Muscle of back (tissue), 13 donors: ENCODE data around the gene AOC2. TPM values are rescaled to one million over a fixed set of nuclear protein-coding genes. Genes with fewer than 3 reads are reported as not detected.

ENCODE experiments used
- DNase-seq, 3 donors: peaks; one replicate each; pipeline versions ENCODE4 v3.0.0 to v3.0.0-alpha.2; 2013
- long read RNA-seq, 9 donors: transcript quantifications; one replicate each; lab custom pipeline, GENCODE V29; 2026
- polyA plus RNA-seq, 10 donors: library from polyadenylated mRNA; unstranded; fragments of 120-200 nt; gene quantifications; one replicate each; pipeline ENCODE4 v1.2.1, GENCODE V29; 2013; ENCODE audit not compliant: insufficient read length in 10 of 10

The AOC2 gene, protein sequence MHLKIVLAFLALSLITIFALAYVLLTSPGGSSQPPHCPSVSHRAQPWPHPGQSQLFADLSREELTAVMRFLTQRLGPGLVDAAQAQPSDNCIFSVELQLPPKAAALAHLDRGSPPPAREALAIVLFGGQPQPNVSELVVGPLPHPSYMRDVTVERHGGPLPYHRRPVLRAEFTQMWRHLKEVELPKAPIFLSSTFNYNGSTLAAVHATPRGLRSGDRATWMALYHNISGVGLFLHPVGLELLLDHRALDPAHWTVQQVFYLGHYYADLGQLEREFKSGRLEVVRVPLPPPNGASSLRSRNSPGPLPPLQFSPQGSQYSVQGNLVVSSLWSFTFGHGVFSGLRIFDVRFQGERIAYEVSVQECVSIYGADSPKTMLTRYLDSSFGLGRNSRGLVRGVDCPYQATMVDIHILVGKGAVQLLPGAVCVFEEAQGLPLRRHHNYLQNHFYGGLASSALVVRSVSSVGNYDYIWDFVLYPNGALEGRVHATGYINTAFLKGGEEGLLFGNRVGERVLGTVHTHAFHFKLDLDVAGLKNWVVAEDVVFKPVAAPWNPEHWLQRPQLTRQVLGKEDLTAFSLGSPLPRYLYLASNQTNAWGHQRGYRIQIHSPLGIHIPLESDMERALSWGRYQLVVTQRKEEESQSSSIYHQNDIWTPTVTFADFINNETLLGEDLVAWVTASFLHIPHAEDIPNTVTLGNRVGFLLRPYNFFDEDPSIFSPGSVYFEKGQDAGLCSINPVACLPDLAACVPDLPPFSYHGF
- 1 to 10 TPM in 2 of 10 donors, under 1 TPM in 8; 0.59 to 1.4 (median 0.77) TPM for polyA plus RNA-seq
- long read RNA-seq, donor 1, result 0 reads
- long read RNA-seq, donor 2, result 0 reads
- long read RNA-seq, donor 3, result 0 reads
- long read RNA-seq, donor 4, result 0 reads
- long read RNA-seq, donor 5, result 0 reads
- long read RNA-seq, donor 6, result 0 reads
- long read RNA-seq, donor 7, result 0 reads
- long read RNA-seq, donor 8, result 0 reads
- long read RNA-seq, donor 9, result 0 reads

DNA sequence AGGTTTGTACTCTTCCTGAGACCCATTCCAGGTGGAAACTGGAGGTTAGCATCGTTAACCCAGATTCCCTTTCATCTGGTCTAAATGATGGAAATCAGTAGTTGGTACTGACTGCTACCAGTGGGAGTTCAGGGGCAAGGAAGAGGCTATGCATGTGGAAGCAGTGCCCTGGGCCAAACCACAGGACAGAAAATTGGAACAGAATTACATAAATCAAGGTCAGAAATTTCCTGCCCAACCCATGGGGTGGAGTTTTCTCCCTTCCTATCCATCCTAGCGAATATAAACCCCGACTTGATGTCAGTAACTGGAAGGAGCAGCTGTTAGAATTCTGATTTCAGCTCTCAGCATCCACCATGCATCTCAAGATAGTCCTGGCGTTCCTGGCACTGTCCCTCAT, at the start of gene AOC2:
Gene AOC2 (plus strand): TSS at position 310 of the 400 bp plus-strand sequence. CDS start 47 bp downstream, at position 357.
- no peak for DNase-seq

GRCh38 chr17:42795061-42795460, 49.3 kb upstream of the AOC2 start:
- no peak for DNase-seq

- no peak for DNase-seq
These were observed 48.9 kb upstream of the AOC2 start for GRCh38 chr17:42795465-42795864.

DNA sequence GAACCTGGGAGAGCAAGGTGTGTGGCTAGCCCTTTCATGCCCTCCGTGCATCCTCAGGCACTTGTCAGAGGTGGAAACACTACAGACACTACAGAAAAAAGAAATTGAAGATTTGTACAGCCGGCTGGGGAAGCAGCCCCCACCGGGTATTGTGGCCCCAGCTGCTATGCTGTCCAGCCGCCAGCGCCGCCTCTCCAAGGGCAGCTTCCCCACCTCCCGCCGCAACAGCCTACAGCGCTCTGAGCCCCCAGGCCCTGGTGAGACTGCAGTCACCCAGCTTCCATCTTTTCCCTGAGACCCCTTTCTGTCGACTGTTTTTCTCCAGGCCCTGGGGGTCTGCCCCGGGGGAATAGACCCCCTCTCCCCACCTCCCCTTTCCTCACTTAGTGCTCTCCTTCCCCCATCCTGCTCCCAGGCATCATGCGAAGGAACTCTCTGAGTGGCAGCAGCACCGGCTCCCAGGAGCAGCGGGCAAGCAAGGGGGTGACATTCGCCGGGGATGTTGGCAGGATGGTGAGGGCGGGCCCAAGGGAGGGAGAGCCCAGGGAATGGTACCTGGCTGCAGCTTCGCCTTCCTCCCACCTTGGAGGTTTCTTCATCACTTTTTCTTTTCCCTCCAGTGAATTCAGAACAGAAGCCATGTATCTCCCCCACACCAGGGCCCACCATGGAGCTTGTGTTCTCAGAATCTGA, 48.2 kb upstream of the AOC2 start:
- DNase-seq, result no peak

GRCh38 chr17:42797067-42798007, 47.0 kb upstream of the AOC2 start:
- no peak for DNase-seq

DNA sequence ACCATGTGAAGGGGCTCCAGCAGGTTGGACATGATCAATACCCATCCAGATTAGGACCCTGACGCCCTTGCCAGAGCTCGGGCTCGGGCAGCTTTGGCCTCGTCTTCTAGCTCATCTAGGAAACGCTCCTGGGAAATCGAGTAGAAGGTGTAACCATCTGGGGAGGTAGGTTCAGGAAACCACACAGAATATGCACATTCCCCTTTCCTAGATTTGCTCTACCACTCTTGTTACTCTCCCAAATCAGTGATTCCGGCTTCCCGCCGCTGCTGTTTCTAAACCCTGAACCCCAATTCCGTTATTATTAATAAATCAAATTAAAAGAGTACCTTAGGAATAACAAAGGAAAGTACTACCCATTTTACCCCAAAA, 46.4 kb upstream of the AOC2 start:
- DNase-seq, result no peak

DNA sequence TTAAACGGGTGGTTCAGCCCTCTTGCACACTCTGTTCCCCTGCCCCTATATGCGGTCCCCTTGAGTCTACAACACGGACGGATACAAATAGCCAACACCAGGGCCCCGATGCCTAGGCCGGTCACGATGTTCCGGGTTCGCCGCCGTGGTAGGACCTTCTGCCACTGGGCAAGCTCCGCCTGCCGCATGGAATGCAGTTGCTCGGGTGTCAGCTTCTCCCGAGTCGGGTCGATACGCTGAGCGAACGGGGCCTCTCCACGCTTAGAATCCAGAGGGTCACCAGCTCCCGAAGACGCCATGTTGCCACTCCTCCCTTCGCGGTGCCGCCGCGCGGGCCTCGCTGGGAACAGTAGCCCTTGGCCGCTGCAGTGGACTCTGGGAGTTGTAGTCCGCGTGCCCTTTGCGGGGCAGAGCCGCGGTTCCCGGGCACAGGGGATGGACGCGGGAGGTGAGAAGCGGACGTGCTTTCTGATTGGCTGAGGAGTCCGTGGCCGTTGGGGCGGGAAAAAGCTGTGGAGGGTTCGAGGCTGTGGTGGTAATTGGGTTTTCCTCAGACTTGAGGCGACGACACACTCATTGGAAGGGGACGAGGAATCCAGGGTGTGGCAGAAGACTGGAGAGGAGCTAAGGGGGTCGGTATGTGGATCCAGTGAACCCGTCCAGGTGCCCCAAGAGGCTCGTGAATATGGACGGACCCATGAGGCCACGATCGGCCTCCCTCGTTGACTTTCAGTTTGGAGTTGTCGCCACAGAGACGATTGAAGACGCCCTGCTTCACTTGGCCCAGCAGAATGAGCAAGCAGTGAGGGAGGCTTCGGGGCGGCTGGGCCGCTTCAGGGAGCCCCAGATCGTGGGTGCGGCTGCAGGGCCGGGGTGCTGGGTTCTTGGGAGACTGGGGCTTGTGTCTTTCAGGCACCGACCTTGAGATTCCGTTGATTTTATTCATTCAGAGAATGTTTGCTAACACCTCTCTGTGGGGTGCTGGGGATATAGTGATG, 45.7 kb upstream of the AOC2 start, which contains the start of the genes CNTD1 and COA3:
Gene CNTD1 (plus strand): TSS at position 479 of the 998 bp plus-strand sequence. CDS start 207 bp downstream, at position 686.
Gene COA3 (minus strand): TSS at position 322 of the 998 bp plus-strand sequence. CDS start 23 bp downstream, at position 299.
- peak; percentile 75 to 95 (median 88) for DNase-seq

GRCh38 chr17:42803074-42803883, 41.1 kb upstream of the AOC2 start:
- DNase-seq, result no peak

DNA sequence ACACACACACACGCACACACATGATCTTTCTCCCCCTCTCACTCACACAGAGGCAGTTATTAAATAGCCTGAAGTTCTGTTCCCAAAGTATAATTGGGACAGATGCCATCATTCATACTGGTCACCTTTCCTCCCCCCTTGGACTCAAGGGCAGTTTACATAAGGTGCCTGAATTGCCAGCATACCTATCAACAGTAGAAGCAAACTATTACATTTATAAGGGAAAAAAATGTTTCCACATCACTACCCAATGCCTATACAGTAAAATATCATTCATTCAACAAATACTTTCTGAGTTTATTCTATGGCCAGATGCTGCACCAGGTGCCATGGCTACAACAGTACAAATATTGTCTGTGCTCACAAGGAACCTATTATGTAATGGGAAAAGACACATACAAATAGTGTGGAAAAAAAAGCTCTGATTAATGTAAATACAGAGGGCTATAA, 39.4 kb upstream of the AOC2 start:
- DNase-seq, result no peak

GRCh38 chr17:42806249-42806648, 38.1 kb upstream of the AOC2 start:
- no peak for DNase-seq

DNA sequence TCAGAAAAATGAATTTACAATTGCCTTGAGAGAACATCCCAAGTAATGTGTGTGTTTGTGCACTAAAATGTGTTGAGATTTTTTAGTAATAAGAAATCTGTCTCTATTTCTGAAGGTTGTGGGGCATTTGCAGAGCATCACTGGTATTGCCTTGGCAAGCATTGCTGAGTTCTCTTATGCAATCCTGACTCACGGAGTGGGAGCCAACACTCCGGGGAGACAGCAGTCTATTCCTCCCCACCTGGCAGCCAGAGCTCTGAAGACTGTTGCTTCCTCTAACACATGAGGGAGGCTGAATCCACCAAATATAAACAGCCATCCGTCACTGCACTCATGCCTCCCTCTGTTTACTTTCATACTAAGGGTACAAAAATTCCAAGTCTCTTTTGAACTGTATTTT, 35.1 kb upstream of the AOC2 start:
- no peak for DNase-seq

- peak; percentile 51 to 65 (median 62) for DNase-seq
These were observed 29.6 kb upstream of the AOC2 start for GRCh38 chr17:42814633-42815399.

DNA sequence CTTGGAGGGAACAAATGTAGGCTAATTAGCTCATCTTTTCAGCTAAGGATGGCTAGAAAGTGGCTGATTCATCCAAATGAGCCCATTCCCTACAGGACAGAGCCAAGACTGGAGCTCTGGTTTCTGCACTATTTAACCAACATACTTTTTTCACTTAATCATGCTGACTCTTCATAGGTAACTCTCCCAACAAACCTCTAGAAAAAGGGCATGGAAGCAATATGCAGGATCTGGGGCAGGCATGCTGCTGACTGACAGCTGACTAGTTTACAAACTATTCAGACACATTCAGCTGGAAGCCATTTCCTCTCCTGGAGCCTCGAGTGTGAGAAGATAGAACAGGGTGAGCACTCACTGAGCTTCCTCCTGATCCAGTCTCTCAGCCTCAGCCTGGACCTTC, 26.5 kb upstream of the AOC2 start:
- peak in 1 of 3 donors; percentile 25 for DNase-seq

DNA sequence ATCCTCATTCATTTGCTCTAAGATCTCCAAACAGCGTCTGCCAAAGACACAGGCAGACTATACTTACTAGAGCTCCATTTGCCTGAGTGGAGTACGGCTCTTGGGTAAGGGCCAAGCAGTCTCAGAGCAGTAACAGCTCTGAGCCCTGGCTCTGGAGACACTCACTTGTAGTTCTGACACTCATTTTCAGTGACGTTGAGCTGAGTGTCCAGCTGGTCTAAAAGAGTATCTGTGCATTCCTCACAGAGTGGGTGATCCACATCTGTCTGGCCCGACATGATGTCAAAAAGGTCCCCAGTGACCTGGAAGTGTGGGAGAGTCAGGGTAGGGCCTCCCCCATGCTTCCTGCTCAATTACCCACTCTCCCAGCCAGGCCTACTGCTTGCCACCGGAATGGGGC, 26.0 kb upstream of the AOC2 start:
- no peak for DNase-seq

DNA sequence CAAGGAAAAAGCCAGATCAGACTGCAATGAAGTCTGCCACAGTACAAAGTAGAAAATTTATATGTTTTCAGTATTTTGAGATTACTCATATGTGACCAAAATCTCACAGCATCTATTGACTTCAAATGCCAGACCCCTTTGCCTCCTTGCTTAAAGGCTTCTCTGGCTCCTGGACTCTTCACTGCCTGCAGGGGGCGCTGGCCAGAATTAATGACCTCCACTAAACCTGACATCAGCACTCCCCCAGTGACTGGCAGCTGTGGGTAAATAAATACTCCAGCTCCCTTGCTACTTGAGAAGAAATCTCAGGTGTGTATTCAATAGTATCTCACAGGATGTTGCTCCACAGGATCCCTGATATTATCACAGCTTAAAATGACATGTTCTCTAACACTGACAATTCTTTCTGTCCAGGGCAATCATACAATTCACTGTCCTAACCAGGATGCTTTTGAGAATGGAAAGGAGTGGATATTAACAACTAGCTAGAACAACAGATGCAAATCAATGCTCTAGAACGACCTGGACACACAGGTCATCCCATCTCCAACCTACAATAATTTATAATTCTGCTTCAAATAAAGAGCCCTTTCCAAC, 24.3 kb upstream of the AOC2 start:
- DNase-seq, result peak in 1 of 3 donors; percentile 30

- no peak for DNase-seq
These were observed 23.2 kb upstream of the AOC2 start for GRCh38 chr17:42821176-42821575.

GRCh38 chr17:42827472-42827871, 16.9 kb upstream of the AOC2 start:
- no peak for DNase-seq
